T-helper 1 cell (primary cell): ENCODE data around the gene KRTAP4-16.
"Not testable (repeated sequence)": the region's sequence is repeated elsewhere in the genome, so short reads cannot be mapped to it uniquely, and the experiment has no call there.

ENCODE experiments used
- DNase-seq, 5 donors: peaks; one replicate each; pipeline ENCODE4 v3.0.0-alpha.2; 2012 to 2020

The KRTAP4-16 gene

GRCh38 chr17:41069031-41069430 lies 33.0 kb downstream of the KRTAP4-16 start:
- DNase-seq: no peak

GRCh38 chr17:41067281-41067680 lies 34.7 kb downstream of the KRTAP4-16 start:
- DNase-seq: no peak

GRCh38 chr17:41065829-41066624 lies 36.0 kb downstream of the KRTAP4-16 start, which contains the start of gene KRTAP2-4:
Gene KRTAP2-4 (minus strand): TSS chr17:41065879. CDS start chr17:41065845, 34 bp downstream.
- DNase-seq: no peak

- not testable (repeated sequence) for DNase-seq
Measured at GRCh38 chr17:41065016-41065689, 36.9 kb downstream of the KRTAP4-16 start.

GRCh38 chr17:41064301-41064700 lies 37.7 kb downstream of the KRTAP4-16 start:
- no peak for DNase-seq

- DNase-seq: no peak
Measured at GRCh38 chr17:41063449-41063848, 38.6 kb downstream of the KRTAP4-16 start.

GRCh38 chr17:41061964-41062363 lies 40.0 kb downstream of the KRTAP4-16 start:
- DNase-seq: no peak

GRCh38 chr17:41060052-41060604 lies 41.9 kb downstream of the KRTAP4-16 start, which contains the start of gene KRTAP2-3:
Gene KRTAP2-3 (minus strand): TSS chr17:41060114. CDS start chr17:41060050, 64 bp downstream.
- DNase-seq: no peak

- not testable (repeated sequence) for DNase-seq
Measured at GRCh38 chr17:41059276-41060051, 42.5 kb downstream of the KRTAP4-16 start.

GRCh38 chr17:41058741-41059140 lies 43.3 kb downstream of the KRTAP4-16 start:
- DNase-seq: no peak

- no peak for DNase-seq
Measured at GRCh38 chr17:41057547-41057946, 44.5 kb downstream of the KRTAP4-16 start.

GRCh38 chr17:41055130-41055529 lies 46.9 kb downstream of the KRTAP4-16 start, which contains the start of gene KRTAP2-2:
Gene KRTAP2-2 (minus strand): TSS chr17:41055230. CDS start chr17:41055211, 19 bp downstream.
- DNase-seq: not testable (repeated sequence)

GRCh38 chr17:41054556-41054955 lies 47.5 kb downstream of the KRTAP4-16 start:
- DNase-seq: not testable (repeated sequence)

- DNase-seq: no peak
Measured at GRCh38 chr17:41054025-41054424, 48.0 kb downstream of the KRTAP4-16 start.

GRCh38 chr17:41052566-41052965 lies 49.4 kb downstream of the KRTAP4-16 start:
- no peak for DNase-seq
